MG63 (cell line): ENCODE measurements around the gene VPS16. TPM values are rescaled to one million over a fixed set of nuclear protein-coding genes. Genes with fewer than 3 reads are reported as not detected.
"Not testable (repeated sequence)": the region's sequence is repeated elsewhere in the genome, so short reads cannot be mapped to it uniquely, and the experiment has no call there.

Source experiments
- DNase-seq: peaks from one replicate; pipeline ENCODE4 v3.0.0-alpha.2; 2020
- H3K27me3 ChIP-seq: fragments of 250-450 bp; sonication (Bioruptor Pico); 2 replicates; pipeline ENCODE4 v1.5.1; 2020; ENCODE audit warnings: mild to moderate bottlenecking, moderate library complexity
- H3K36me3 ChIP-seq: fragments of 250-450 bp; sonication (Bioruptor Pico); 2 replicates; pipeline ENCODE4 v1.5.1; 2020; ENCODE audit warnings: mild to moderate bottlenecking, moderate library complexity
- H3K4me3 ChIP-seq: fragments of 250-450 bp; sonication (Bioruptor Pico); 2 replicates; pipeline ENCODE4 v1.5.1; 2020; ENCODE audit warnings: mild to moderate bottlenecking, moderate library complexity
- H3K9me3 ChIP-seq: fragments of 250-450 bp; sonication (Bioruptor Pico); 2 replicates; pipeline ENCODE4 v1.5.1; 2020; ENCODE audit warnings: mild to moderate bottlenecking, moderate library complexity
- total RNA-seq: library from RNA; depleted of rRNA; stranded (reverse); fragments of >200 nt; shearing (Covaris generic); gene quantifications from 2 replicates; pipeline ENCODE4 v1.2.3, GENCODE V29; 2014; ENCODE audit warnings: low replicate concordance; rRNA removed

Gene VPS16
- total RNA-seq, 1 experiment from 2014 or later: 18.5 TPM

DNA sequence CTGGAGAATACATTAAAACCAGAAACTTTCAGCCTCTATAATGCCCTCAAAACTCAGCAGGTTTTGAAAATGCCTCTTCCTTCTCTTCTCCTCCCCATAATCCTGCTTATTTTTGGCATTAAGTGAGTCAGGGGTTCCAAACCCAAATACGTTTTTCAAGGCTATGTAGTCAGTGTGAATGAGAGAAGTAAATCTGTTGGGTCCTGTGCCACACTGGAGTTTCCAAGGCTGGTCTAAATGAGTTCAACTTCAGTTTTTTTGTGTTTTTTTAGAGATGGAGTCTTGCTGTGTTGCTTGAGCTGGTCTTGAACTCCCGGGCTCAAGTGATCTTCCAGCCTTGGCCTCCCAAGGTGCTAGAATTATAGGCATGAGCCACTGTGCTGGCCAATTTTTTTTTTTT lies 53.7 kb downstream of the VPS16 start:
- no peak for DNase-seq
- Histone ChIP-seq H3K9me3 (no peaks in the 10 kb centered on the region), H3K4me3 (no peak overlapping the region), H3K36me3 (no peaks in the 10 kb centered on the region), H3K27me3 (no peaks in the 10 kb centered on the region)

GRCh38 chr20:2895154-2895553 lies 54.6 kb downstream of the VPS16 start:
- not testable (repeated sequence) for H3K27me3 ChIP-seq, H3K4me3 ChIP-seq, H3K36me3 ChIP-seq, DNase-seq, H3K9me3 ChIP-seq

- H3K36me3 ChIP-seq: no peaks in the 10 kb centered on the region
- H3K27me3 ChIP-seq: no peaks in the 10 kb centered on the region
- no peaks in the 10 kb centered on the region for H3K9me3 ChIP-seq
- no peak for DNase-seq
- no peak overlapping the region for H3K4me3 ChIP-seq
Observed at GRCh38 chr20:2899243-2899642, 58.7 kb downstream of the VPS16 start.

DNA sequence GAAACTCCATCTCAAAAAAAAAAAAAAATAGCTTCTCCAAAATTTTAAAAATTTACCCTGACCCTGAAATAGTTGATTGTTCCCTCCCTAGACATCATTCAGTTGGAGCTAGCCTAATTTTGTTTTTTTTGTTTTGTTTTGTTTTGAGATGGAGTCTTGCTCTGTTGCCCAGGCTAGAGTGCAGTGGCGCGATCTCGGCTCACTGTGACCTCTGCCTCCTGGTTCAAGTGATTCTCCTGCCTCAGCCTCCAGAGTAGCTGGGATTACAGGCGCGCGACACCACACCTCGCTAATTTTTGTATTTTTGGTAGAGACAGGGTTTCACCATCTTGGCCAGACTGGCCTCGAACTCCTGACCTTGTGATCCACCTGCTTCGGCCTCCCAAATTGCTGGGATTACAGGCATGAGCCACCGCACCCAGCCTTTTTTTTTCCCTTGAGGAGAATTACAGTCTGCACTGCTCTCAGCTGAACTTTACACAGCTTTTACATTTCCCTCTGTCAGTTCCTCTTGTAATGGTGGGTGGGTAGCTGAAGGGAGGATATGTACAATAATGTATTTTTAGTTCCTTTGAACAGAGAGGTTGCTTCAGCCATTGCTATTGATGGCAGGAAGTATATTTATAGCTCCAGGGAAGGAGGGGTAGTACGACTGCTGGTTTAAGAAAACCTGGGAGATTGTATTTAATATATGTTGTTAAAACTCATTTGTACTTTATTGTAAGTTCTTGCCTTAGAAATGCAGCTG lies 60.5 kb downstream of the VPS16 start:
- H3K9me3 ChIP-seq: no peaks in the 10 kb centered on the region
- H3K4me3 ChIP-seq: no peak overlapping the region

GRCh38 chr20:2902291-2902690 lies 61.7 kb downstream of the VPS16 start:
- DNase-seq: no peak
- H3K4me3 ChIP-seq: no peak overlapping the region
- no peaks in the 10 kb centered on the region for H3K9me3 ChIP-seq
- no peaks in the 10 kb centered on the region for H3K36me3 ChIP-seq
- no peaks in the 10 kb centered on the region for H3K27me3 ChIP-seq

More for the DNA sequence above, 60.5 kb downstream of the VPS16 start:
- H3K27me3 ChIP-seq: no peaks in the 10 kb centered on the region
- H3K36me3 ChIP-seq: no peaks in the 10 kb centered on the region
- DNase-seq: no peak

DNA sequence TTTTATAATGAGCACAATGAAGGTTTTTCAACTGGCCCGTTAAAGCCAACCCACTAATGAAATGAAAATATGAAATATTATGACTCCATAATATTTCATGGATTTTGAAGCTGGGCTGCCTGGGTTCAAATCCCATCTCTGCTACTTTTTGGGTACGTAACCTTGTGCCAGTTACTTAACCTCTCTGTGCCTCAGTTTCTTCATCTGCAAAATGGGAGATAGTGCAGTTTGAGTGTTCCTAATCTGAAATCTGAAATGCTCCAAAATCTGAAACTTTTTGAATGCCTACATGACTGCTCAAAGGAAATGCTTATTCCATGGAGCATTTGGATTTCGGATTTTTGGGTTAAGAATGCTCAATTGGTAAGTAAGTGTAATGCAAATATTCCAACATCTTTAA lies 62.3 kb downstream of the VPS16 start:
- Histone ChIP-seq H3K4me3 (no peak overlapping the region), H3K36me3 (no peaks in the 10 kb centered on the region), H3K9me3 (no peaks in the 10 kb centered on the region), H3K27me3 (no peaks in the 10 kb centered on the region)
- no peak for DNase-seq

- Histone ChIP-seq H3K9me3 (no peaks in the 10 kb centered on the region), H3K4me3 (no peak overlapping the region), H3K27me3 (no peaks in the 10 kb centered on the region), H3K36me3 (no peaks in the 10 kb centered on the region)
- no peak for DNase-seq
Observed at GRCh38 chr20:2903686-2904085, 63.1 kb downstream of the VPS16 start.

- no peaks in the 10 kb centered on the region for H3K27me3 ChIP-seq
- H3K36me3 ChIP-seq: no peaks in the 10 kb centered on the region
- H3K4me3 ChIP-seq: no peak overlapping the region
- no peak for DNase-seq
- no peaks in the 10 kb centered on the region for H3K9me3 ChIP-seq
Observed at GRCh38 chr20:2907519-2907918, 67.0 kb downstream of the VPS16 start.

- Histone ChIP-seq H3K27me3 (no peaks in the 10 kb centered on the region), H3K4me3 (no peak overlapping the region), H3K9me3 (no peaks in the 10 kb centered on the region), H3K36me3 (no peaks in the 10 kb centered on the region)
- no peak for DNase-seq
Observed at GRCh38 chr20:2909953-2910352, 69.4 kb downstream of the VPS16 start.

DNA sequence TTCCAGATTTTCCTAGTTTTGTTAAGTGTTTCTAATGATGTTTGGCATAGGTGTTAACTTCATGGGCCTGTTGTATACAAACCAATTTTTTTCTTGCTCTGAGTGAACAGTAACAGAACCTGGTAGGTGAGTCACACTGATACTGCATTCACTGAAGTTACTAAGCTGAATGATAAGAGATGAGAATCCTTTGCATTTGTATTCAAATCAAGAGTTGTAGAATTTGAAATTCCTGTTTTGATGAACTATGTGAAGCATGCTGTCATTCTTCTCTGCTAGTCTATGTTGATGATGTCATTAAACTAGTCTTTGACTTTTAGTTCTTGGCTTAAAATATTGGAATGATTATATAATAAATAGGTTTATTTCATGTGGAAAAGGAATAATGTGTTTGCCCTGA lies 70.7 kb downstream of the VPS16 start:
- Histone ChIP-seq H3K36me3 (no peaks in the 10 kb centered on the region), H3K9me3 (no peaks in the 10 kb centered on the region), H3K27me3 (no peaks in the 10 kb centered on the region), H3K4me3 (no peak overlapping the region)
- no peak for DNase-seq

- H3K4me3 ChIP-seq: no peak overlapping the region
- H3K27me3 ChIP-seq: no peaks in the 10 kb centered on the region
- no peak for DNase-seq
- H3K36me3 ChIP-seq: no peaks in the 10 kb centered on the region
- H3K9me3 ChIP-seq: no peaks in the 10 kb centered on the region
Observed at GRCh38 chr20:2914160-2914559, 73.6 kb downstream of the VPS16 start.

Other genes starting within 250 kb of the VPS16 start
- gene NOP56, start 188.1 kb upstream of the VPS16 start, total RNA-seq: 284 and 313 TPM in 2 replicates
- gene IDH3B, start 176.5 kb upstream of the VPS16 start, total RNA-seq: 122 and 141 TPM in 2 replicates
- gene EBF4, start 148.0 kb upstream of the VPS16 start, total RNA-seq: not detected in 2 replicates
- 1.2 TPM in 1 of 2 replicates, not detected in the other for gene CPXM1, start 40.1 kb upstream of the VPS16 start, total RNA-seq
- gene C20orf141, start 25.8 kb upstream of the VPS16 start, total RNA-seq: not detected in 2 replicates
- not detected in 2 replicates for gene TMEM239, start 24.4 kb upstream of the VPS16 start, total RNA-seq
- gene PCED1A, start 90 bp upstream of the VPS16 start, total RNA-seq: 4.7 and 7.9 TPM in 2 replicates
- 8.8 and 13.3 TPM in 2 replicates for gene PTPRA, start 32.7 kb downstream of the VPS16 start, total RNA-seq
- gene GNRH2, start 202.9 kb downstream of the VPS16 start, total RNA-seq: not detected in 2 replicates
- gene MRPS26, start 205.3 kb downstream of the VPS16 start, total RNA-seq: 44.1 and 63.8 TPM in 2 replicates
- not detected in 2 replicates for gene OXT, start 230.9 kb downstream of the VPS16 start, total RNA-seq
- gene AVP, start 244.0 kb downstream of the VPS16 start, total RNA-seq: not detected in 2 replicates